CD4-positive, alpha-beta memory T cell (primary cell): ENCODE results near the gene PTPRU. TPM values are rescaled to one million over a fixed set of nuclear protein-coding genes. Genes with fewer than 3 reads are reported as not detected.

Experiments used
- CTCF ChIA-PET: fragments of 350-600 bp; sonication (Branson Sonifier 250); formaldehyde crosslinking; loops from one replicate; lab custom pipeline; 2021; ENCODE audit warnings: inconsistent platforms; ENCODE audit not compliant: partially characterized antibody; lab: Charles Lee
- POLR2A ChIA-PET: fragments of 350-600 bp; sonication (Branson Sonifier 250); formaldehyde crosslinking; loops from one replicate; lab custom pipeline; 2021; ENCODE audit not compliant: partially characterized antibody; lab: Charles Lee
- DNase-seq, 5 donors: peaks; one replicate each; pipeline versions ENCODE4 v3.0.0 to v3.0.0-alpha.2; 2020 to 2022; ENCODE audit warnings: mixed read lengths in 1 of 5
- H3K27ac ChIP-seq: one replicate; pipeline ENCODE4 v1.7.0; 2013; ENCODE audit warnings: low read depth, low read length
- H3K27me3 ChIP-seq: 2 replicates; pipeline ENCODE4 v1.7.0; 2013; ENCODE audit warnings: mild to moderate bottlenecking, low read length, moderate library complexity; ENCODE audit not compliant: insufficient read depth
- H3K36me3 ChIP-seq: 2 replicates; pipeline ENCODE4 v1.7.0; 2013; ENCODE audit warnings: mild to moderate bottlenecking, low read length, moderate library complexity; ENCODE audit not compliant: insufficient read depth
- H3K4me1 ChIP-seq: 2 replicates; pipeline ENCODE4 v1.7.0; 2013; ENCODE audit warnings: mild to moderate bottlenecking, low read length, moderate library complexity; ENCODE audit not compliant: insufficient read depth
- H3K4me3 ChIP-seq, 2 donors: one replicate each; pipeline ENCODE4 v1.7.0; 2013; ENCODE audit warnings: low read length in 2 of 2, mild to moderate bottlenecking in 1 of 2
- H3K9me3 ChIP-seq, 2 donors: one replicate each; pipeline ENCODE4 v1.7.0; 2013; ENCODE audit warnings: low read length in 2 of 2, control low read depth in 1 of 2; ENCODE audit not compliant: control insufficient read depth in 1 of 2
- H3K27ac Mint-ChIP-seq, 7 donors: one replicate each; pipeline ENCODE4 v1.8.0; 2020 to 2021; ENCODE audit warnings: mixed read lengths in 7 of 7, mild to moderate bottlenecking in 6 of 7, inconsistent platforms in 3 of 7, moderate library complexity in 3 of 7
- H3K27me3 Mint-ChIP-seq, 2 donors: one replicate each; pipeline ENCODE4 v1.8.0; 2020 to 2021; ENCODE audit warnings: mixed read lengths in 2 of 2
- H3K36me3 Mint-ChIP-seq, 2 donors: one replicate each; pipeline ENCODE4 v1.8.0; 2020 to 2021; ENCODE audit warnings: mixed read lengths in 2 of 2, inconsistent platforms in 1 of 2, mild to moderate bottlenecking in 1 of 2
- H3K4me1 Mint-ChIP-seq, 4 donors: one replicate each; pipeline ENCODE4 v1.8.0; 2020 to 2021; ENCODE audit warnings: mixed read lengths in 4 of 4, mild to moderate bottlenecking in 1 of 4
- H3K4me3 Mint-ChIP-seq, 8 donors: one replicate each; pipeline ENCODE4 v1.8.0; 2020 to 2021; ENCODE audit warnings: mixed read lengths in 8 of 8, mild to moderate bottlenecking in 7 of 8, moderate library complexity in 6 of 8, inconsistent platforms in 3 of 8
- H3K9me3 Mint-ChIP-seq, 8 donors: one replicate each; pipeline ENCODE4 v1.8.0; 2020 to 2021; ENCODE audit warnings: mixed read lengths in 8 of 8, mild to moderate bottlenecking in 5 of 8, inconsistent platforms in 3 of 8, moderate library complexity in 1 of 8
- intact Hi-C: fragments of 100-400 bp; cut with micrococcal nuclease; formaldehyde crosslinking; loops from one replicate; pipeline ENCODE4 v1.15.1; 2023
- polyA plus RNA-seq, 2 donors: library from polyadenylated mRNA; unstranded; fragments of 300-500 nt; fragmentation: Illumina TruSeq; gene quantifications; one replicate each; pipeline ENCODE4 v1.2.3, GENCODE V29; 2021
- total RNA-seq, 2 experiments: library from RNA; stranded (reverse); gene quantifications; one replicate each; pipeline ENCODE4 v1.2.3, GENCODE V29; 2021

Gene PTPRU
- total and polyA plus RNA-seq, 4 experiments from 2014 or later, result 0.38 TPM; not detected in 3

GRCh38 chr1:29317916-29318530 lies 81.7 kb downstream of the PTPRU start:
- Histone ChIP-seq H3K27ac (no peak overlapping the region), H3K4me1 (no peaks in the 10 kb centered on the region), H3K4me3 (no peak overlapping the region), H3K36me3 (no peaks in the 10 kb centered on the region), H3K9me3 (no peaks in the 10 kb centered on the region), H3K27me3 (no peaks in the 10 kb centered on the region)
- no peaks in the 10 kb centered on the region for H3K9me3 Mint-ChIP-seq
- no peak overlapping the region for H3K4me3 Mint-ChIP-seq
- no peaks in the 10 kb centered on the region for H3K4me1 Mint-ChIP-seq
- no peaks in the 10 kb centered on the region for H3K36me3 Mint-ChIP-seq
- peaks cover 0 to 6% of the 10 kb centered on the region in 2 donors for H3K27me3 Mint-ChIP-seq
- no peak overlapping the region for H3K27ac Mint-ChIP-seq
- POLR2A ChIA-PET, result no interaction called here
- CTCF ChIA-PET, result no interaction called here
- intact Hi-C loops, result no loop called here
- no peak for DNase-seq

DNA sequence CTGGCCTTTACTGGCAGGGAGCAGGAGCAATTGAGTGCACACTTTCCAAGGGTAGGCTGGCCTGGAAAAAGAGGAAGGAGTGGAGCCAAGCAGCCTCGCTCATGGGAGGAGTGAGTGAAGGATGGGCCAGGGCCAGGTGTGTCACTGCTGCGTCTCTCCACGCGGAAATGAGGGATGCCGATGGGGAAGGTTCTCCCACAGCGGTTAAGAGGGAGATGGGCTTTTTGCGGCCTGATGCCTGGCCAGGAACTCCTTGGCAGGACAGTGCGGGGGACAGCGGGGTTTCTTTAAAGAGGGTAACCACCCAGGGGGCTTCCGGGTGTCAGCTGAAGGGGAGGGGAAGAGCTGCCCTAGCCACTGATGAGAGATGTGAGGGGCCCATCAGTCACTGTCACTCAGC lies 82.4 kb downstream of the PTPRU start:
- no peaks in the 10 kb centered on the region for H3K27me3 ChIP-seq
- H3K36me3 ChIP-seq, result no peaks in the 10 kb centered on the region
- POLR2A ChIA-PET, result no interaction called here

DNA sequence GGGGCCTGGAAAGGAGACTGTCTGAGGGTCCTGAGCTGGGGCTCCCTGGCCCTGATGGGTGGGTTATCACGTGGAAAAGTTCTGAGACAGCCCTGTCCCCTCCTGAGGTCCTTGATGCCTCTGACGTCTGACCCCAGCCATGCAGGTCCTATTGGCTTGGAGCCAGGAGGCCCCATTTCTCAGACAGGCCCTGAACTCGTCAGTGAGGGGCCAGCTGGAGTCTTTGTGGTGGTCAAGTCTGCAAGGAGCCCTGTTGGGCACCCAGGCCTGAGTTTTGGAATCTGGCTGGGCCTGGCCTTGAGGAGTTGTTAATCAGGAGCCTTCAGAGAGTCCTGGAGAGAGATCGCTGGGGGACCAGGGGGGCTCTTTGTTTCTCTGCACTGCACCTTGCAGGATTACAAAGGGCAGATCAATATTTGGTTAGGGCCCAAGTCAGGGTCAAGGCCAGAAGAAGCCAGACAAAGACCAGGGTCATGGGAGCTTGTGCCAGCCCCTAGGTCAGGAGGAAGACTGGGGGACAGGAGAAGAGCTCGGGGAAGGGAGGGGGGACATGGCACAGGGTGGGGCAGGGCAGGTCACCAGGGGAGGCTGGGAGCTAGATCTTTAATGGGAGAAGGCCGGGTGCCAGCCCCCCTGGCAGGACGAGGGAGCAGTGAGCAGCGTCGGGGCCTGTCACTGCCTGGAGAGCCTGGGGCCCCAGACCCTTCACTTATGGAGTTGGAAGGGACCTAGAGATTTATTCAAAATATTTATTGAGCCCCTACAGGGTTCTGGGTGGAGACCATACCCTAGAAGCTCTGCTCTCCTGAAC lies 83.2 kb downstream of the PTPRU start:
- Histone ChIP-seq H3K4me3 (no peak overlapping the region), H3K27ac (no peak overlapping the region), H3K36me3 (no peaks in the 10 kb centered on the region), H3K27me3 (no peaks in the 10 kb centered on the region), H3K9me3 (no peaks in the 10 kb centered on the region), H3K4me1 (no peaks in the 10 kb centered on the region)
- Mint-ChIP-seq H3K27me3 (peaks cover 0 to 6% of the 10 kb centered on the region in 2 donors), H3K36me3 (no peaks in the 10 kb centered on the region), H3K4me1 (no peaks in the 10 kb centered on the region), H3K9me3 (no peaks in the 10 kb centered on the region), H3K27ac (no peak overlapping the region), H3K4me3 (no peak overlapping the region)
- POLR2A ChIA-PET, result no interaction called here
- intact Hi-C loops, result no loop called here
- CTCF ChIA-PET, result no interaction called here
- no peak for DNase-seq

More for the DNA sequence above, 82.4 kb downstream of the PTPRU start:
- Histone ChIP-seq H3K4me3 (no peak overlapping the region), H3K27ac (no peak overlapping the region), H3K4me1 (no peaks in the 10 kb centered on the region), H3K9me3 (no peaks in the 10 kb centered on the region)
- Mint-ChIP-seq H3K27me3 (peaks cover 0 to 6% of the 10 kb centered on the region in 2 donors), H3K4me1 (no peaks in the 10 kb centered on the region), H3K9me3 (no peaks in the 10 kb centered on the region), H3K4me3 (no peak overlapping the region), H3K36me3 (no peaks in the 10 kb centered on the region), H3K27ac (no peak overlapping the region)
- intact Hi-C loops, result no loop called here
- no peak for DNase-seq
- CTCF ChIA-PET, result no interaction called here

DNA sequence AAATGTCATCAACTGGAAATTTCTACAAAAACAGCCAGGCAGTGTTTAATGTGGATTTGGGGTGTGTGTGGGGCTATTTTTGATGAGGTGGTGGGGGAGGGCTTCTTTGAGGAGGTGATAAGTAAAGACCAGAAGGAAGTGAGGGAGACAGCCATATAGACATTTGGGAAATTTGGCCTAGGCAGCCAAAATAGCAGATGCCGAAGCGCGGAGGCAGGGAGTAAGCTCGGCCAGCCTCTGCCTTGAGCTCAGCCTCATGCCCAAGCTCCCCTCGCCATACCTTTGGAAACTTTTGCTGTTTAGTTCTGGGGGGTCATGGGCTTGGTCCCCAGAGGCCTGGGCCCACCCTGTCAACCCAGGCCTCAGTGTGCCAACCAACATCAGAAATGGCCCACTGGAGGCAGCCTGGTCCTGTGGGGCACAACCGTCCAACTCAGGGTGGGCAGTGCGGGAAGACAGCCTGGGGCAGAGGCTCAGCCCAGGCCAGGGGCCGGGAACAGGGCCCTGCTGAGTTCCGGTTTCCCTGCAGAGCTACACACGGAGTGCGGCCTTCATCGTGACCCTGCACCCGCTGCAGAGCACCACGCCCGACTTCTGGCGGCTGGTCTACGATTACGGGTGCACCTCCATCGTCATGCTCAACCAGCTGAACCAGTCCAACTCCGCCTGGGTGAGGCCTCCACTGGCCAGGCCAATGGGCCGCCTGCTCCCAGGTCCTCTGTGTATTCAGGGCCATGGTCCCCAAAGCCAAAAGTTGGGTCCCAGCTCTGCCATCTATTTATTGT lies 84.0 kb downstream of the PTPRU start:
- ChIA-PET CTCF (interaction anchor here (1.5 kb wide), 1 partner anchor 11 kb away, joined by 3 read pairs; no protein-coding TSS in a partner anchor), POLR2A (no interaction called here)
- H3K27me3 Mint-ChIP-seq, result peaks cover 0 to 3% of the 10 kb centered on the region in 2 donors
- intact Hi-C loops, result no loop called here
- Histone ChIP-seq H3K36me3 (no peaks in the 10 kb centered on the region), H3K9me3 (no peaks in the 10 kb centered on the region), H3K4me1 (no peaks in the 10 kb centered on the region), H3K4me3 (no peak overlapping the region), H3K27ac (no peak overlapping the region), H3K27me3 (no peaks in the 10 kb centered on the region)
- no peaks in the 10 kb centered on the region for H3K36me3 Mint-ChIP-seq
- no peak for DNase-seq
- no peak overlapping the region for H3K4me3 Mint-ChIP-seq
- no peaks in the 10 kb centered on the region for H3K4me1 Mint-ChIP-seq
- H3K27ac Mint-ChIP-seq, result no peak overlapping the region
- H3K9me3 Mint-ChIP-seq, result no peaks in the 10 kb centered on the region

DNA sequence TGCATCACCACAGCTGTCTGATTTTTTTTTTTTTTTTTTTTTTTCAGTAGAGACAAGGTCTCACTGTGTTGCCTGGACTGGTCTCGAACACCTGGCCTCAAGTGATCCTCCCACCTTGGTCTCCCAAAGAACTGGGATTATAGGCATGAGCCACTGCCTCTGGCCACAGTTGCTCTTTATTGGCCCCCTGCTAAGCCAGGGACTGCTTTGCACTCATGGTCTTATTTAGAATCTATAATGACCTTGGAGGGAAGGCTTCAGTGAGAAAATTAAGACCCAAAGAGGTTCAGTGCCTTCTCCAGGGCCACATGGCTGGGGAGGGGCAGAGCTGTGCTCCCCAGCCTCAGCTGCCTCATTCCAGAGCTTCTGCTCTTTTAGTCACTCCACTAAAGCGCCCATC lies 84.9 kb downstream of the PTPRU start:
- Histone ChIP-seq H3K9me3 (no peaks in the 10 kb centered on the region), H3K27me3 (no peaks in the 10 kb centered on the region), H3K4me3 (no peak overlapping the region), H3K27ac (no peak overlapping the region), H3K36me3 (no peaks in the 10 kb centered on the region), H3K4me1 (no peaks in the 10 kb centered on the region)
- Mint-ChIP-seq H3K4me1 (no peaks in the 10 kb centered on the region), H3K9me3 (no peaks in the 10 kb centered on the region), H3K27me3 (peaks cover under 1 to 3% of the 10 kb centered on the region in 2 donors), H3K27ac (no peak overlapping the region), H3K36me3 (no peaks in the 10 kb centered on the region), H3K4me3 (no peak overlapping the region)
- POLR2A ChIA-PET, result no interaction called here
- no peak for DNase-seq
- CTCF ChIA-PET, result interaction anchor here (1.5 kb wide), 1 partner anchor 10 kb away, joined by 3 read pairs; no protein-coding TSS in a partner anchor
- intact Hi-C loops, result no loop called here

GRCh38 chr1:29322147-29322694 lies 85.9 kb downstream of the PTPRU start:
- Histone ChIP-seq H3K36me3 (no peaks in the 10 kb centered on the region), H3K4me3 (no peak overlapping the region), H3K4me1 (no peaks in the 10 kb centered on the region), H3K9me3 (no peaks in the 10 kb centered on the region), H3K27me3 (no peaks in the 10 kb centered on the region), H3K27ac (no peak overlapping the region)
- POLR2A ChIA-PET, result no interaction called here
- H3K4me1 Mint-ChIP-seq, result no peaks in the 10 kb centered on the region
- DNase-seq, result no peak
- H3K9me3 Mint-ChIP-seq, result no peaks in the 10 kb centered on the region
- no peak overlapping the region for H3K4me3 Mint-ChIP-seq
- no peak overlapping the region for H3K27ac Mint-ChIP-seq
- no peaks in the 10 kb centered on the region for H3K36me3 Mint-ChIP-seq
- CTCF ChIA-PET, result no interaction called here
- intact Hi-C loops, result no loop called here
- peaks cover 2 to 3% of the 10 kb centered on the region in 2 donors for H3K27me3 Mint-ChIP-seq
